Subcutaneous adipose tissue (tissue), 4 donors: ENCODE results near the gene LCE5A. TPM values are rescaled to one million over a fixed set of nuclear protein-coding genes. Genes with fewer than 3 reads are reported as not detected.

Source experiments
- total RNA-seq, 4 donors: library from RNA; depleted of rRNA; stranded (reverse); fragments of >200 nt; gene quantifications; one replicate each; pipeline ENCODE4 v1.1.0, GENCODE V29; 2016
- TF ChIP-seq, protein P1 (sequence below): fragments of 450-650 bp; IDR thresholded peaks from one replicate; pipeline ENCODE4 v1.5.1; 2016; ENCODE audit warnings: low read depth, mild to moderate bottlenecking, control low read depth, antibody characterized with exemption, moderate library complexity

The LCE5A gene
- total RNA-seq, 4 donors from 2014 or later = not detected

DNA sequence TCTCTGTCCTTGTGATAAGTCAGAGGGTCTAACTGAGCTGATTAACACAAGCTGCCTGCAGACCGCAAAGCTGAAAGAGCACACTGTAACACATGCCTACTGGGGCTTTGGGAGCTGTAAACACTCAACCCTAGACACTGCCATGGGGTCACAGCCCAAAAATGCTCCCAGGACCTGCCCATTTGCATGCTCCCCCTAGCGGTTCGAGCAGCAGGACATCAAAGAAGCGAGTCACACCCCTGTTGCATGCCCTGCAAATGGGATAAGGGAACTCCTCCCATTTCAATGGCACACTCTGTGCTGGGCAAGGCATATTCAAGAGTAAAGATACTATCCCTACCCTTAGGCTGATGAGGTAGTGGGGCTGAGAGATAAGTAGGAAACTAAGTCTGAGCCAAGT, 33.2 kb downstream of the LCE5A start:
- TF ChIP-seq, protein P1, sequence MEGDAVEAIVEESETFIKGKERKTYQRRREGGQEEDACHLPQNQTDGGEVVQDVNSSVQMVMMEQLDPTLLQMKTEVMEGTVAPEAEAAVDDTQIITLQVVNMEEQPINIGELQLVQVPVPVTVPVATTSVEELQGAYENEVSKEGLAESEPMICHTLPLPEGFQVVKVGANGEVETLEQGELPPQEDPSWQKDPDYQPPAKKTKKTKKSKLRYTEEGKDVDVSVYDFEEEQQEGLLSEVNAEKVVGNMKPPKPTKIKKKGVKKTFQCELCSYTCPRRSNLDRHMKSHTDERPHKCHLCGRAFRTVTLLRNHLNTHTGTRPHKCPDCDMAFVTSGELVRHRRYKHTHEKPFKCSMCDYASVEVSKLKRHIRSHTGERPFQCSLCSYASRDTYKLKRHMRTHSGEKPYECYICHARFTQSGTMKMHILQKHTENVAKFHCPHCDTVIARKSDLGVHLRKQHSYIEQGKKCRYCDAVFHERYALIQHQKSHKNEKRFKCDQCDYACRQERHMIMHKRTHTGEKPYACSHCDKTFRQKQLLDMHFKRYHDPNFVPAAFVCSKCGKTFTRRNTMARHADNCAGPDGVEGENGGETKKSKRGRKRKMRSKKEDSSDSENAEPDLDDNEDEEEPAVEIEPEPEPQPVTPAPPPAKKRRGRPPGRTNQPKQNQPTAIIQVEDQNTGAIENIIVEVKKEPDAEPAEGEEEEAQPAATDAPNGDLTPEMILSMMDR = no peak

DNA sequence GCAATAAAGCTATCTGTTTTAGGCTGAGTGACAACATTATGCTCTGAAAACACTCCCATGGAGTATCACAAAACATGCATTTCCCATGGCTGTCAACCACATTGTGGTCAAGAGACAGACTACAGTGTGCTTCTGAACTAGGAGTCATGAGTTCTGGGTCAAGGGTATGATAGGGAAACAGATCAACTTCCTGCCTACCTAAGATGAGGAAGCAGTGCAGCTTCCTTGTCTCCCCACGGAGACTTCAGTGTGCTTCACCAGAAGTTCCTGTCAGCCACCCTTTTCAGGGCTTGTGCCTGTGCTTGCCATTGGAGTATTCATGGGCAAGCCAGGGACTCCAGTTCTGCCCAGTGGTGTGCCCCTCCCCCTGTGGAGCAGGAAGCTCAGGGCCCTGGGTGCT, 36.1 kb downstream of the LCE5A start:
- TF ChIP-seq, protein P1 = no peak

Other genes starting within 250 kb of the LCE5A start
- gene FLG, start 185.6 kb upstream of the LCE5A start, total RNA-seq = not detected
- under 1 TPM in 1 of 4 donors, not detected in 3; under 0.01 TPM for gene FLG2, start 150.8 kb upstream of the LCE5A start, total RNA-seq
- gene CRNN, start 96.5 kb upstream of the LCE5A start, total RNA-seq = not detected
- not detected for gene CRCT1, start 3.7 kb downstream of the LCE5A start, total RNA-seq
- gene LCE3E, start 56.0 kb downstream of the LCE5A start, total RNA-seq = not detected
- gene LCE3D, start 69.7 kb downstream of the LCE5A start, total RNA-seq = not detected
- not detected for gene LCE3C, start 89.4 kb downstream of the LCE5A start, total RNA-seq
- gene LCE3B, start 103.0 kb downstream of the LCE5A start, total RNA-seq = not detected
- not detected for gene LCE3A, start 112.3 kb downstream of the LCE5A start, total RNA-seq
- gene LCE2D, start 152.6 kb downstream of the LCE5A start, total RNA-seq = not detected
- not detected for gene LCE2C, start 164.5 kb downstream of the LCE5A start, total RNA-seq
- gene LCE2B, start 175.3 kb downstream of the LCE5A start, total RNA-seq = not detected
- not detected for gene LCE2A, start 187.5 kb downstream of the LCE5A start, total RNA-seq
- gene LCE4A, start 197.4 kb downstream of the LCE5A start, total RNA-seq = not detected
- not detected for gene KPRP, start 247.2 kb downstream of the LCE5A start, total RNA-seq